HepG2 (cell line): ENCODE measurements around the gene MAP4K3. TPM values are rescaled to one million over a fixed set of nuclear protein-coding genes. Genes with fewer than 3 reads are reported as not detected.

Experiments used
- CCDC6 ChIP-seq: sonication (generic); formaldehyde crosslinking; IDR thresholded peaks from 2 replicates; pipeline ENCODE4 v1.8.1; 2022; ENCODE audit warnings: mild to moderate bottlenecking, missing genetic modification reagents, moderate library complexity
- NFIB ChIP-seq: sonication (generic); formaldehyde crosslinking; IDR thresholded peaks from 2 replicates; pipeline ENCODE4 v1.9.0; 2021; ENCODE audit warnings: missing genetic modification reagents, mild to moderate bottlenecking, borderline replicate concordance
- RBAK ChIP-seq: sonication (generic); formaldehyde crosslinking; IDR thresholded peaks from 2 replicates; pipeline ENCODE4 v1.5.1; 2020; ENCODE audit warnings: mild to moderate bottlenecking, missing genetic modification reagents
- REPIN1 ChIP-seq: sonication (generic); formaldehyde crosslinking; IDR thresholded peaks from 2 replicates; pipeline ENCODE4 v1.8.0; 2022; ENCODE audit warnings: missing genetic modification reagents, low read depth, mild to moderate bottlenecking, borderline replicate concordance
- SATB2 ChIP-seq: sonication (generic); formaldehyde crosslinking; IDR thresholded peaks from 2 replicates; pipeline ENCODE4 v1.5.0; 2020; ENCODE audit warnings: missing genetic modification reagents
- SPEN ChIP-seq: sonication (generic); formaldehyde crosslinking; IDR thresholded peaks from 2 replicates; pipeline ENCODE4 v1.5.1; 2020; ENCODE audit warnings: low read depth, mild to moderate bottlenecking, missing genetic modification reagents
- TOPORS ChIP-seq: sonication (generic); formaldehyde crosslinking; IDR thresholded peaks from 2 replicates; pipeline ENCODE4 v1.8.0; 2023; ENCODE audit warnings: mild to moderate bottlenecking, missing genetic modification reagents
- ZFX ChIP-seq: sonication (generic); formaldehyde crosslinking; IDR thresholded peaks from 2 replicates; pipeline ENCODE4 v1.4.0; 2020; ENCODE audit warnings: mild to moderate bottlenecking, low read depth, missing genetic modification reagents, moderate library complexity
- polyA plus RNA-seq, 8 experiments: library from polyadenylated mRNA; depleted of rRNA in 3 of 8; stranded (reverse) in 7 of 8; unstranded in 1 of 8; fragments of >200 nt; fragmentation: Illumina TruSeq in 4 of 8; extraction: Trizol in 4 of 8; gene quantifications; 2 replicates each; pipeline versions ENCODE4 v1.2.1 to v1.2.3, GENCODE V29; 2011 to 2016; ENCODE audit warnings: low read depth in 4 of 8, missing spikeins in 1 of 8, mixed read lengths in 1 of 8; ENCODE audit not compliant: insufficient read depth in 1 of 8
- total RNA-seq, 5 experiments: library from RNA; depleted of rRNA; stranded (reverse); fragments of >200 nt; fragmentation: Illumina TruSeq; extraction: Trizol; gene quantifications; 2 replicates each; pipeline ENCODE4 v1.2.3, GENCODE V29; 2016; ENCODE audit warnings: low read depth in 1 of 5
- TF ChIP-seq, protein P1 (sequence below): sonication (generic); formaldehyde crosslinking; IDR thresholded peaks from 2 replicates; pipeline ENCODE4 v1.5.1; 2020; ENCODE audit warnings: mild to moderate bottlenecking, moderate library complexity, missing genetic modification reagents
- TF ChIP-seq, protein P2 (sequence below): sonication (generic); formaldehyde crosslinking; IDR thresholded peaks from 2 replicates; pipeline ENCODE4 v1.5.0; 2020; ENCODE audit warnings: mild to moderate bottlenecking, missing genetic modification reagents, moderate library complexity

MAP4K3 gene
- total and polyA plus RNA-seq, 2 of the 13 experiments (the other 11 are each of a cell fraction or from before 2014, with no cell fraction given) = 45.9 to 53.2 TPM

DNA sequence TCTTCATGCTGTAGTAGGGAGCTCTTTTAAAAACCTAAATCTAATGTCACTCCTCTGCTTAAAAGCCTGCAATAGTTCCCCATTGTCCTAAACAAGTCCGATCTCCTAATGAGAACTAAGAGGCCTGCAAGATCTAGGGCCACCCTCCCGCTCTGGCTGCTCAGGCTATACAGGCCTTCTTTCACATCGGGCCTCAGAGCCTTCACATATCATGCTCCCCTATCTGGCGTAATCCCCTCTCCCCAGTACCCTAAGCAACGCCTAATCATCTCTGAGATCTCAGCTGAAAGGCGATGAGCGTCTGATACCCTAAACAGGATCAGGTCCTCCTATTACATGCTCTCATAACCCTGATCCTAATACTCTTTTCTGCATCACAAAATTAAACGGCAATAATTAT lies 1.9 kb downstream of the MAP4K3 start (continued):
- TF ChIP-seq REPIN1 (CRISPR knock-in tag) = no peak
- TF ChIP-seq, protein P1, sequence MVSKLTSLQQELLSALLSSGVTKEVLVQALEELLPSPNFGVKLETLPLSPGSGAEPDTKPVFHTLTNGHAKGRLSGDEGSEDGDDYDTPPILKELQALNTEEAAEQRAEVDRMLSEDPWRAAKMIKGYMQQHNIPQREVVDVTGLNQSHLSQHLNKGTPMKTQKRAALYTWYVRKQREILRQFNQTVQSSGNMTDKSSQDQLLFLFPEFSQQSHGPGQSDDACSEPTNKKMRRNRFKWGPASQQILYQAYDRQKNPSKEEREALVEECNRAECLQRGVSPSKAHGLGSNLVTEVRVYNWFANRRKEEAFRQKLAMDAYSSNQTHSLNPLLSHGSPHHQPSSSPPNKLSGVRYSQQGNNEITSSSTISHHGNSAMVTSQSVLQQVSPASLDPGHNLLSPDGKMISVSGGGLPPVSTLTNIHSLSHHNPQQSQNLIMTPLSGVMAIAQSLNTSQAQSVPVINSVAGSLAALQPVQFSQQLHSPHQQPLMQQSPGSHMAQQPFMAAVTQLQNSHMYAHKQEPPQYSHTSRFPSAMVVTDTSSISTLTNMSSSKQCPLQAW (CRISPR knock-in tag) = no peak
- TF ChIP-seq ZFX (CRISPR knock-in tag) = peak; percentile 71
- no peak for TF ChIP-seq SATB2
- TF ChIP-seq SPEN (CRISPR knock-in tag) = peak; percentile 39; the same call in 1 of the 2 replicates
- no peak for TF ChIP-seq NFIB (CRISPR knock-in tag)
- no peak for TF ChIP-seq CCDC6 (CRISPR knock-in tag)
- TF ChIP-seq TOPORS (CRISPR knock-in tag) = 0 out of 2 replicates have a peak, but pooled peaks have one; percentile 39
- TF ChIP-seq RBAK (CRISPR knock-in tag) = no peak
- TF ChIP-seq, protein P2, sequence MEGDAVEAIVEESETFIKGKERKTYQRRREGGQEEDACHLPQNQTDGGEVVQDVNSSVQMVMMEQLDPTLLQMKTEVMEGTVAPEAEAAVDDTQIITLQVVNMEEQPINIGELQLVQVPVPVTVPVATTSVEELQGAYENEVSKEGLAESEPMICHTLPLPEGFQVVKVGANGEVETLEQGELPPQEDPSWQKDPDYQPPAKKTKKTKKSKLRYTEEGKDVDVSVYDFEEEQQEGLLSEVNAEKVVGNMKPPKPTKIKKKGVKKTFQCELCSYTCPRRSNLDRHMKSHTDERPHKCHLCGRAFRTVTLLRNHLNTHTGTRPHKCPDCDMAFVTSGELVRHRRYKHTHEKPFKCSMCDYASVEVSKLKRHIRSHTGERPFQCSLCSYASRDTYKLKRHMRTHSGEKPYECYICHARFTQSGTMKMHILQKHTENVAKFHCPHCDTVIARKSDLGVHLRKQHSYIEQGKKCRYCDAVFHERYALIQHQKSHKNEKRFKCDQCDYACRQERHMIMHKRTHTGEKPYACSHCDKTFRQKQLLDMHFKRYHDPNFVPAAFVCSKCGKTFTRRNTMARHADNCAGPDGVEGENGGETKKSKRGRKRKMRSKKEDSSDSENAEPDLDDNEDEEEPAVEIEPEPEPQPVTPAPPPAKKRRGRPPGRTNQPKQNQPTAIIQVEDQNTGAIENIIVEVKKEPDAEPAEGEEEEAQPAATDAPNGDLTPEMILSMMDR (CRISPR knock-in tag) = no peak
